Measurements from ENCODE around the gene SCGB3A1. TPM values are rescaled to one million over a fixed set of nuclear protein-coding genes. Genes with fewer than 3 reads are reported as not detected.

Gene SCGB3A1
- polyA plus RNA-seq, 4 donors, result 0.47 to 1.6 (median 1.1) TPM

Other genes with a start within 250 kb of the SCGB3A1 start
- 10 to 100 TPM in 1 of 4 donors, 1 to 10 TPM in 3; 3.8 to 15.3 (median 5.2) TPM for gene GFPT2, start 238.2 kb downstream of the SCGB3A1 start, polyA plus RNA-seq (ENCODE audit: insufficient read length in 4 of 4)
- 10 to 100 TPM; 38.7 to 67.8 (median 60.6) TPM for gene CNOT6, start 97.1 kb downstream of the SCGB3A1 start, polyA plus RNA-seq (ENCODE audit: insufficient read length in 4 of 4)
- 10 to 100 TPM in 3 of 4 donors, 1 to 10 TPM in 1; 9.3 to 32.5 (median 25.4) TPM for gene FLT4, start 58.1 kb upstream of the SCGB3A1 start, polyA plus RNA-seq (ENCODE audit: insufficient read length in 4 of 4)
- gene OR2Y1, start 148.6 kb upstream of the SCGB3A1 start, polyA plus RNA-seq (ENCODE audit: insufficient read length in 4 of 4), result not detected
- 10 to 100 TPM; 68.5 to 94.9 (median 78.4) TPM for gene MGAT1, start 211.3 kb upstream of the SCGB3A1 start, polyA plus RNA-seq (ENCODE audit: insufficient read length in 4 of 4)